GM12878 (cell line): Measurements from ENCODE around the gene SEMA5B. TPM values are rescaled to one million over a fixed set of nuclear protein-coding genes. Genes with fewer than 3 reads are reported as not detected.

Experiments
- ATAC-seq: fragments of 200-7000 bp; cut with Tn5 transposase; 3 replicates; pipeline ENCODE4 v1.9.1; 2020; ENCODE audit warnings: mild to moderate bottlenecking, moderate library complexity
- BruUV-seq: library from RNA; stranded (reverse); fragments of 400-500 nt; replicated peaks from 2 replicates; lab custom pipeline; 2021; lab: Mats Ljungman, UMichigan
- CTCF ChIA-PET: fragments of 300-600 bp; sonication (Branson Sonifier 250); formaldehyde crosslinking; extraction: SDS; loops from one replicate; lab custom pipeline; 2021; ENCODE audit warnings: inconsistent platforms; lab: Yijun Ruan, JAX
- POLR2A ChIA-PET: fragments of 350-600 bp; formaldehyde crosslinking; extraction: SDS; loops from one replicate; lab custom pipeline; 2021; ENCODE audit warnings: inconsistent platforms; lab: Charles Lee
- RAD21 ChIA-PET: fragments of 300-600 bp; sonication (Branson Sonifier 250); formaldehyde crosslinking; loops from one replicate; lab custom pipeline; 2023; ENCODE audit warnings: antibody characterized with exemption; ENCODE audit not compliant: unreplicated experiment; lab: Charles Lee
- SMC1A ChIA-PET: fragments of 300-600 bp; sonication (Branson Sonifier 250); formaldehyde crosslinking; loops from one replicate; lab custom pipeline; 2023; ENCODE audit not compliant: unreplicated experiment, uncharacterized antibody; lab: Charles Lee
- DNase-seq: peaks from one replicate; pipeline ENCODE4 v3.0.0-alpha.2; 2011; ENCODE audit warnings: low read depth, low spot score
- FAIRE-seq: peaks from 3 replicates; lab custom pipeline; 2011; peaks lifted over from hg19 to GRCh38; lab: Jason Lieb, UNC
- H2AFZ ChIP-seq: 2 replicates; pipeline ENCODE4 v1.6.0; 2011; ENCODE audit warnings: low read depth, low read length, control low read depth; ENCODE audit not compliant: control insufficient read depth
- H3K27ac ChIP-seq: 2 replicates; pipeline ENCODE4 v1.5.1; 2011; ENCODE audit warnings: control low read depth; ENCODE audit not compliant: control insufficient read depth, insufficient read depth
- H3K27me3 ChIP-seq, 2 experiments: replicated peaks in 1 of 2; 2 replicates each; pipeline versions ENCODE4 v1.6.0 to v1.6.1; 2011; ENCODE audit warnings: low read length in 1 of 2; ENCODE audit not compliant: control insufficient read depth in 2 of 2, insufficient read depth in 2 of 2
- H3K36me3 ChIP-seq, 2 experiments: 2 replicates each; pipeline ENCODE4 v1.5.1; 2011; ENCODE audit warnings: low read length in 1 of 2; ENCODE audit not compliant: control insufficient read depth in 2 of 2, insufficient read depth in 2 of 2
- H3K4me1 ChIP-seq: 2 replicates; pipeline ENCODE4 v1.6.1; 2011; ENCODE audit warnings: mild to moderate bottlenecking, low read length, moderate library complexity, mixed read lengths; ENCODE audit not compliant: control insufficient read depth, insufficient read depth
- H3K4me2 ChIP-seq: 2 replicates; pipeline ENCODE4 v1.6.0; 2011; ENCODE audit warnings: control low read depth; ENCODE audit not compliant: control insufficient read depth, insufficient read depth
- H3K4me3 ChIP-seq: fragments of 200-600 bp; sonication (generic); 2 replicates; pipeline ENCODE4 v1.5.1; 2016
- H3K79me2 ChIP-seq: 2 replicates; pipeline ENCODE4 v1.6.0; 2011; ENCODE audit warnings: low read length; ENCODE audit not compliant: control insufficient read depth, insufficient read depth
- H3K9ac ChIP-seq: 2 replicates; pipeline ENCODE4 v1.8.0; 2011; ENCODE audit warnings: low read length, control low read depth, mixed read lengths; ENCODE audit not compliant: control insufficient read depth, insufficient read depth
- H3K9me3 ChIP-seq: replicated peaks from 3 replicates; pipeline ENCODE4 v1.5.1; 2011; ENCODE audit warnings: mild to moderate bottlenecking, low read length; ENCODE audit not compliant: control insufficient read depth, insufficient read depth
- H4K20me1 ChIP-seq: 2 replicates; pipeline ENCODE4 v1.6.0; 2011; ENCODE audit not compliant: control insufficient read depth, insufficient read depth
- ATF2 ChIP-seq: IDR thresholded peaks from 2 replicates; pipeline ENCODE4 v1.6.1; 2012; ENCODE audit warnings: low read length, inconsistent platforms
- E2F4 ChIP-seq: IDR thresholded peaks from 2 replicates; pipeline ENCODE4 v1.6.1; 2012; ENCODE audit warnings: low read depth, low read length, improper control_type of control experiment
- ELK1 ChIP-seq: IDR thresholded peaks from 2 replicates; pipeline ENCODE4 v1.6.1; 2012; ENCODE audit warnings: low read depth, low read length, improper control_type of control experiment
- IRF5 ChIP-seq: fragments of 450-650 bp; IDR thresholded peaks from 2 replicates; pipeline ENCODE4 v1.6.1; 2017; ENCODE audit warnings: borderline replicate concordance
- KLF5 ChIP-seq: fragments of 450-650 bp; IDR thresholded peaks from 2 replicates; pipeline ENCODE4 v1.6.1; 2014; ENCODE audit warnings: mild to moderate bottlenecking; ENCODE audit not compliant: partially characterized antibody
- MTA2 ChIP-seq: fragments of 450-650 bp; IDR thresholded peaks from 2 replicates; pipeline ENCODE4 v1.6.1; 2016; ENCODE audit warnings: low read depth, mild to moderate bottlenecking, moderate library complexity
- MYB ChIP-seq: fragments of 150-350 bp; IDR thresholded peaks from 2 replicates; pipeline ENCODE4 v1.6.1; 2014; ENCODE audit warnings: mild to moderate bottlenecking, low read depth, low read length, borderline replicate concordance
- NBN ChIP-seq: fragments of 450-650 bp; IDR thresholded peaks from 2 replicates; pipeline ENCODE4 v1.6.1; 2016
- NR2C2 ChIP-seq: IDR thresholded peaks from 2 replicates; pipeline ENCODE4 v1.6.1; 2011; ENCODE audit warnings: borderline replicate concordance, low read depth; ENCODE audit not compliant: control insufficient read depth, insufficient read length
- PKNOX1 ChIP-seq: fragments of 450-650 bp; IDR thresholded peaks from 2 replicates; pipeline ENCODE4 v1.6.1; 2016; ENCODE audit warnings: mild to moderate bottlenecking
- RBBP5 ChIP-seq: fragments of 200-600 bp; sonication (generic); conservative IDR thresholded peaks from 2 replicates; pipeline ENCODE4 v1.6.1; 2016
- SMARCA5 ChIP-seq: fragments of 450-650 bp; IDR thresholded peaks from 2 replicates; pipeline ENCODE4 v1.6.1; 2017; ENCODE audit warnings: mild to moderate bottlenecking
- SPI1 ChIP-seq: IDR thresholded peaks from 2 replicates; pipeline ENCODE4 v1.6.1; 2011; ENCODE audit warnings: low read depth, mild to moderate bottlenecking, low read length, moderate library complexity, borderline replicate concordance; ENCODE audit not compliant: insufficient read depth
- SREBF2 ChIP-seq: IDR thresholded peaks from 2 replicates; pipeline ENCODE4 v1.6.1; 2012; ENCODE audit warnings: mild to moderate bottlenecking, low read length
- STAT3 ChIP-seq: IDR thresholded peaks from 2 replicates; pipeline ENCODE4 v1.6.1; 2011; ENCODE audit warnings: low read depth, low read length, improper control_type of control experiment
- TCF12 ChIP-seq: IDR thresholded peaks from 2 replicates; pipeline ENCODE4 v1.6.1; 2011; ENCODE audit warnings: low read depth, mild to moderate bottlenecking, low read length
- USF1 ChIP-seq: IDR thresholded peaks from 2 replicates; pipeline ENCODE4 v1.6.1; 2011; ENCODE audit warnings: borderline replicate concordance, low read depth, mild to moderate bottlenecking, moderate library complexity, mixed read lengths, low read length; ENCODE audit not compliant: insufficient read depth; ENCODE audit errors: extremely low read length
- YBX1 ChIP-seq: fragments of 450-650 bp; IDR thresholded peaks from 2 replicates; pipeline ENCODE4 v1.6.1; 2016; ENCODE audit warnings: antibody characterized with exemption
- WGBS: methylation state at CpG from one replicate; pipeline ENCODE4 v1.1.6; 2016; ENCODE audit warnings: low lambda C conversion rate; ENCODE audit not compliant: insufficient replicate concordance, insufficient coverage; ENCODE audit errors: missing lambda C conversion rate; 5-methylcytosine and 5-hydroxymethylcytosine counted together
- in situ Hi-C: fragments of 300-500 bp; cut with MboI; formaldehyde crosslinking; loops from 9 replicates; pipeline ENCODE4 v1.14.3; 2018; ENCODE audit warnings: mixed read lengths
- intact Hi-C: fragments of 100-400 bp; cut with micrococcal nuclease; formaldehyde crosslinking; loops from one replicate; pipeline ENCODE4 v1.14.2; 2022; ENCODE audit not compliant: unreplicated experiment
- polyA plus RNA-seq, 11 experiments: library from polyadenylated mRNA; depleted of rRNA in 4 of 11; unstranded in 6 of 11; stranded (reverse) in 5 of 11; fragments of >200 nt; fragmentation: Nextera tagmentation in 4 of 11; fragmentation: Illumina TruSeq in 1 of 11; extraction: Ambion mirVana in 4 of 11; extraction: Trizol in 1 of 11; gene quantifications; 1 replicate in 1 of 11; 2 replicates in 10 of 11; pipeline versions ENCODE4 v1.2.1 to v1.2.3, GENCODE V29; 2011 to 2016; ENCODE audit warnings: inconsistent platforms in 2 of 11, missing spikeins in 2 of 11, low read depth in 1 of 11
- total RNA-seq, 4 experiments: library from RNA; depleted of rRNA in 3 of 4; stranded (reverse); fragments of >200 nt in 3 of 4; fragmentation: Illumina TruSeq in 1 of 4; extraction: Trizol in 1 of 4; gene quantifications; 2 replicates each; pipeline versions ENCODE4 v1.2.1 to v1.2.3, GENCODE V29; 2013 to 2021

The SEMA5B gene
- total and polyA plus RNA-seq, 10 of the 15 experiments (the other 5 are each of a cell fraction or from before 2014, with no cell fraction given), result 0.05 TPM; not detected in 9

- TF ChIP-seq PKNOX1 (no peak), KLF5 (no peak), MTA2 (no peak), USF1 (no peak), YBX1 (no peak), STAT3 (no peak), SPI1 (no peak)
These were observed 40.3 kb downstream of the SEMA5B start (continued) for GRCh38 chr3:122987231-122987630.

GRCh38 chr3:122986693-122987179 is 40.8 kb downstream of the SEMA5B start:
- DNase-seq, result no peak

More at GRCh38 chr3:122986693-122987179, 40.8 kb downstream of the SEMA5B start:
- Histone ChIP-seq H3K27ac (no peak overlapping the region), H3K79me2 (no peaks in the 10 kb centered on the region), H4K20me1 (no peaks in the 10 kb centered on the region), H3K9me3 (no peaks in the 10 kb centered on the region), H3K4me3 (no peak overlapping the region), H3K27me3 (peaks cover 0 to 6% of the 10 kb centered on the region in 2 experiments; a peak in 3 of 4 replicates), H2AFZ (no peak overlapping the region), H3K36me3 (no peaks in the 10 kb centered on the region), H3K9ac (no peak overlapping the region), H3K4me1 (no peaks in the 10 kb centered on the region), H3K4me2 (no peak overlapping the region)
- in situ Hi-C loops (no loop called here), intact Hi-C loops (no loop called here)
- 33% methylated on average over 6 of the region's 6 CpGs for WGBS
- no peak for ATAC-seq
- ChIA-PET SMC1A (no interaction called here), RAD21 (no interaction called here), POLR2A (no interaction called here), CTCF (no interaction called here)
- TF ChIP-seq TCF12, result no peak
- no peak for TF ChIP-seq NBN
- no peak for TF ChIP-seq RBBP5
- no peak for TF ChIP-seq ELK1
- no peak for TF ChIP-seq E2F4
- TF ChIP-seq ATF2, result no peak
- TF ChIP-seq NR2C2, result no peak
- no peak for TF ChIP-seq IRF5
- no peak for TF ChIP-seq SREBF2
- TF ChIP-seq SMARCA5, result no peak
- no peak for TF ChIP-seq MYB
- BruUV-seq, result no TSS peak
- no peak for FAIRE-seq
